ENCODE measurements around the gene GTPBP1. TPM values are rescaled to one million over a fixed set of nuclear protein-coding genes. Genes with fewer than 3 reads are reported as not detected.

Gene GTPBP1
- total RNA-seq, 1 donor from 2014 or later = 49.8 TPM

DNA sequence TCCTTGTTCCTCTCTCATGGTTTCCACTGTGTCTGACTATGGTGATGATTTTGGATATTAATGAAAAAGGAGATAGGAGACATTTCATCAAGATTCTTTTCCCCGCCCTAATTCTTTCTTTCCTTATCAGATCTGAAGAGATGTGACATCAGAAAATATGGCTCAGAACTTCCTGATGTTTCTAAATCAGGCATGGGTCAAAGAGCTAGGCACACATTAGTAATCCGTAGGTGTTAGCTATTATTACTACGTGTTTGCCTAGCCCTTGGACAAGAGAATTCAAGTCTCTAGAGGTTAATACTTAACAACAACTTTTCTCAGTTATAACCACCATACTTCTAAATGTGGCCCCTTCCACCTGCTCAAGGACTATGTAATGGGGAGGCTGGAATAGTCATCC is 10.8 kb upstream of the GTPBP1 start:
- Mint-ChIP-seq H3K27me3 (ENCODE audit: low read depth, unreplicated experiment) (no peaks in the 10 kb centered on the region), H3K4me3 (ENCODE audit: unreplicated experiment) (peak overlapping the region; percentile 64), H3K4me1 (ENCODE audit: low read depth, unreplicated experiment) (peaks cover 34% of the 10 kb centered on the region), H3K27ac (ENCODE audit: unreplicated experiment) (peak overlapping the region; percentile 42), H3K9me3 (ENCODE audit: unreplicated experiment) (no peaks in the 10 kb centered on the region), H3K36me3 (ENCODE audit: low read depth, unreplicated experiment) (peaks cover 12% of the 10 kb centered on the region)
- H3K36me3 ChIP-seq (ENCODE audit: insufficient read depth, low read length) = peaks cover 4% of the 10 kb centered on the region
- H3K9me3 ChIP-seq (ENCODE audit: insufficient read depth, low read depth, low read length) = no peaks in the 10 kb centered on the region
- no peak overlapping the region for H3K27ac ChIP-seq (ENCODE audit: low read depth, low read length)
- no peak for TF ChIP-seq EZH2 (IDR thresholded peaks at IDR 0.05; ENCODE audit: insufficient read depth, low read length)
- TF ChIP-seq, protein P1, sequence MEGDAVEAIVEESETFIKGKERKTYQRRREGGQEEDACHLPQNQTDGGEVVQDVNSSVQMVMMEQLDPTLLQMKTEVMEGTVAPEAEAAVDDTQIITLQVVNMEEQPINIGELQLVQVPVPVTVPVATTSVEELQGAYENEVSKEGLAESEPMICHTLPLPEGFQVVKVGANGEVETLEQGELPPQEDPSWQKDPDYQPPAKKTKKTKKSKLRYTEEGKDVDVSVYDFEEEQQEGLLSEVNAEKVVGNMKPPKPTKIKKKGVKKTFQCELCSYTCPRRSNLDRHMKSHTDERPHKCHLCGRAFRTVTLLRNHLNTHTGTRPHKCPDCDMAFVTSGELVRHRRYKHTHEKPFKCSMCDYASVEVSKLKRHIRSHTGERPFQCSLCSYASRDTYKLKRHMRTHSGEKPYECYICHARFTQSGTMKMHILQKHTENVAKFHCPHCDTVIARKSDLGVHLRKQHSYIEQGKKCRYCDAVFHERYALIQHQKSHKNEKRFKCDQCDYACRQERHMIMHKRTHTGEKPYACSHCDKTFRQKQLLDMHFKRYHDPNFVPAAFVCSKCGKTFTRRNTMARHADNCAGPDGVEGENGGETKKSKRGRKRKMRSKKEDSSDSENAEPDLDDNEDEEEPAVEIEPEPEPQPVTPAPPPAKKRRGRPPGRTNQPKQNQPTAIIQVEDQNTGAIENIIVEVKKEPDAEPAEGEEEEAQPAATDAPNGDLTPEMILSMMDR (IDR thresholded peaks at IDR 0.05; ENCODE audit: insufficient read depth, low read depth, low read length) = no peak
- peak overlapping the region; percentile 9 for H3K4me2 ChIP-seq (ENCODE audit: low read length)
- no peak overlapping the region for H2AFZ ChIP-seq (ENCODE audit: low read depth, low read length)
- no peak for DNase-seq (ENCODE audit: low read depth)
- no peak overlapping the region for H3K9ac ChIP-seq (ENCODE audit: low read length)
- peaks cover 65% of the 10 kb centered on the region for H4K20me1 ChIP-seq (ENCODE audit: insufficient read depth, low read length)
- peaks cover 37% of the 10 kb centered on the region for H3K4me1 ChIP-seq (ENCODE audit: insufficient read depth, low read length)
- H3K27me3 ChIP-seq (ENCODE audit: insufficient read depth, low read length) = no peaks in the 10 kb centered on the region
- H3K4me3 ChIP-seq (ENCODE audit: insufficient read depth, low read depth, low read length) = no peak overlapping the region
- no peak for FAIRE-seq
- peaks cover 89% of the 10 kb centered on the region for H3K79me2 ChIP-seq (ENCODE audit: insufficient read depth, low read length)

DNA sequence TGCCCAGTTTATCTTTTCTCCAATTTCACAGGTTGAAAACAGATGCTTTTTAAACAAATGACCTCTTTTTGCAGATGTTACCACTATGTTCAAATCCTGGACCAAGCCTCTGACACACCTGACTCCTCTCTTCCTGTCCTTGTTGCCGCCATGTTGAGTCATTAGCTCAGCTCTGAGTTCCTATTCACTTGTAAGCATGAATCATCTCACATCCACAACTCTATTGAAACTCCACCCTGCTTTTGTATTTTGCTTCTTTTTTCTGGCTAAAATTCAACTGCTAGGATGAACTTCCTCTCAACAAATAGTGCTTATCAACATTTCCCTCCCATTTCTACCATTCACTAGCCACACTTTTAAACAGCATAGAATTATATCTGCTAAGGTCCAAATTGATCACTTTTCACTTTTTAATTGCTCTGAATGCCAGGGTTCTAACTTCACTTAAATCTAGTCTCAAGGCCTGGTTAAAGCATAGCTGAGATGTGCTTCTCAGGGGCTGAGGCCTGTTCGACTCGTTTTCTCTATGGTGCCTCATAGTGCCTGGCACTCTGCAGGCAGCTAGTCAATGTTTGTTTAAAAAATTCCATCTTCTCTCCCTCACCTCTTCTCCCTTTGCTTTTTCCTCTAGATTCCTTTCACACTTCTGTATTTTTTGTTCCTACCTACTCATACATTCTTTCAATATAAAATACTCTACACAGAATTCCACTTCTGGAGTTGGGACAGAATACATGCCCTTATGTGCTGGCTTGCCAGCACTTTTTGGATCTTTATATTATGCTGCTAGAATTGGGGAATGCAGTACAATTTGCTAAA is 8.9 kb upstream of the GTPBP1 start:
- Mint-ChIP-seq H3K4me1 (ENCODE audit: low read depth, unreplicated experiment) (peaks cover 34% of the 10 kb centered on the region), H3K36me3 (ENCODE audit: low read depth, unreplicated experiment) (peaks cover 12% of the 10 kb centered on the region), H3K27me3 (ENCODE audit: low read depth, unreplicated experiment) (no peaks in the 10 kb centered on the region), H3K4me3 (ENCODE audit: unreplicated experiment) (peak overlapping the region; percentile 97), H3K9me3 (ENCODE audit: unreplicated experiment) (no peaks in the 10 kb centered on the region), H3K27ac (ENCODE audit: unreplicated experiment) (peak overlapping the region; percentile 85)
- Histone ChIP-seq H3K27me3 (ENCODE audit: insufficient read depth, low read length) (no peaks in the 10 kb centered on the region), H3K9me3 (ENCODE audit: insufficient read depth, low read depth, low read length) (no peaks in the 10 kb centered on the region), H3K4me2 (ENCODE audit: low read length) (peak overlapping the region; percentile 96), H3K36me3 (ENCODE audit: insufficient read depth, low read length) (peaks cover 4% of the 10 kb centered on the region), H4K20me1 (ENCODE audit: insufficient read depth, low read length) (peaks cover 50% of the 10 kb centered on the region), H3K9ac (ENCODE audit: low read length) (peak overlapping the region; percentile 79), H3K4me3 (ENCODE audit: insufficient read depth, low read depth, low read length) (peak overlapping the region; percentile 76), H3K27ac (ENCODE audit: low read depth, low read length) (peak overlapping the region; percentile 92), H2AFZ (ENCODE audit: low read depth, low read length) (no peak overlapping the region), H3K4me1 (ENCODE audit: insufficient read depth, low read length) (peaks cover 42% of the 10 kb centered on the region), H3K79me2 (ENCODE audit: insufficient read depth, low read length) (peaks cover 76% of the 10 kb centered on the region)
- peak; percentile 71 for FAIRE-seq
- TF ChIP-seq, protein P1 (IDR thresholded peaks at IDR 0.05; ENCODE audit: insufficient read depth, low read depth, low read length) = no peak
- TF ChIP-seq EZH2 (IDR thresholded peaks at IDR 0.05; ENCODE audit: insufficient read depth, low read length) = no peak
- peak; percentile 88 for DNase-seq (ENCODE audit: low read depth)
